Omental fat pad (tissue), 4 donors: ENCODE data around the gene KNOP1. TPM values are rescaled to one million over a fixed set of nuclear protein-coding genes. Genes with fewer than 3 reads are reported as not detected.

Experiments
- ATAC-seq: fragments of 150-250 bp; one replicate; pipeline ENCODE4 v1.9.1; 2016; ENCODE audit warnings: mild to moderate bottlenecking, moderate library complexity; ENCODE audit not compliant: low FRiP score
- DNase-seq: peaks from one replicate; pipeline ENCODE4 v3.0.0-alpha.2; 2019; ENCODE audit warnings: low spot score
- total RNA-seq, 4 donors: library from RNA; depleted of rRNA; stranded (reverse); fragments of >200 nt; gene quantifications; one replicate each; pipeline ENCODE4 v1.1.0, GENCODE V29; 2016
- TF ChIP-seq, protein P1 (sequence below), 3 donors: fragments of 450-650 bp; IDR thresholded peaks; one replicate each; pipeline ENCODE4 v1.5.1; 2016 to 2017; ENCODE audit warnings: antibody characterized with exemption in 3 of 3, mild to moderate bottlenecking in 3 of 3, moderate library complexity in 2 of 3

KNOP1 gene
- total RNA-seq, 4 donors from 2014 or later, result 4.6 to 19.9 (median 10.1) TPM

DNA sequence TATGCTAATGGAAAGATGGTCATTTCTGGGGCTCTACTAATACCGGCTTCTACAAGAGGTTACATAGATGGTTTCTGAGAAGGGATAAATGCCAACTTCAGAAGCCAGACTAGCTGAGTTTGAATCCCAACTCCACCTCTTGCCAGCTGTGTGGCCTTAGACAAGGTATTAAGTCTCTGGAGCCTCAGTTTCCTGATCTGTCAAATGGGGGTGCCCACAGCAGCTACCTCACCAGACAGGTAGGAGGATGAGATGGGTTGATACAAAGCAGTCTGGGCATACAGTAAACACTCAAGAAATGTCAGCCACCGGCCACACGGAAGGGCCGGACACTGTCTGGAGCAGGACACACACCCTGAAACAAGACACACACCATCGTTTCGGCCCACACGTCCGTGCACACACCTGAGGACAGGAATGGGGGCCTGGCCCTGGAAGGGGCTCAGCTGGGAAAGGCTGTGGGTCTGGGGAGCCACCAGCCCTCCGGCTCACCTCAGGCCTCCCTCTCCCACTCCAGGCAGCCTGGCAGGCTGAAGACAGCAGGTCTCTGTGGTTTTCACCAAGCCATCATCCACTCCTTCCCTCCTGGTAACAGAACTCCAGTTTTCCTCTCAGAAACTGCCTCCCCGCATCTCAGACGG, 5.5 kb downstream of the KNOP1 start:
- TF ChIP-seq, protein P1, sequence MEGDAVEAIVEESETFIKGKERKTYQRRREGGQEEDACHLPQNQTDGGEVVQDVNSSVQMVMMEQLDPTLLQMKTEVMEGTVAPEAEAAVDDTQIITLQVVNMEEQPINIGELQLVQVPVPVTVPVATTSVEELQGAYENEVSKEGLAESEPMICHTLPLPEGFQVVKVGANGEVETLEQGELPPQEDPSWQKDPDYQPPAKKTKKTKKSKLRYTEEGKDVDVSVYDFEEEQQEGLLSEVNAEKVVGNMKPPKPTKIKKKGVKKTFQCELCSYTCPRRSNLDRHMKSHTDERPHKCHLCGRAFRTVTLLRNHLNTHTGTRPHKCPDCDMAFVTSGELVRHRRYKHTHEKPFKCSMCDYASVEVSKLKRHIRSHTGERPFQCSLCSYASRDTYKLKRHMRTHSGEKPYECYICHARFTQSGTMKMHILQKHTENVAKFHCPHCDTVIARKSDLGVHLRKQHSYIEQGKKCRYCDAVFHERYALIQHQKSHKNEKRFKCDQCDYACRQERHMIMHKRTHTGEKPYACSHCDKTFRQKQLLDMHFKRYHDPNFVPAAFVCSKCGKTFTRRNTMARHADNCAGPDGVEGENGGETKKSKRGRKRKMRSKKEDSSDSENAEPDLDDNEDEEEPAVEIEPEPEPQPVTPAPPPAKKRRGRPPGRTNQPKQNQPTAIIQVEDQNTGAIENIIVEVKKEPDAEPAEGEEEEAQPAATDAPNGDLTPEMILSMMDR (IDR thresholded peaks at IDR 0.05), result no peak
- no peak for DNase-seq
- no peak for ATAC-seq

DNA sequence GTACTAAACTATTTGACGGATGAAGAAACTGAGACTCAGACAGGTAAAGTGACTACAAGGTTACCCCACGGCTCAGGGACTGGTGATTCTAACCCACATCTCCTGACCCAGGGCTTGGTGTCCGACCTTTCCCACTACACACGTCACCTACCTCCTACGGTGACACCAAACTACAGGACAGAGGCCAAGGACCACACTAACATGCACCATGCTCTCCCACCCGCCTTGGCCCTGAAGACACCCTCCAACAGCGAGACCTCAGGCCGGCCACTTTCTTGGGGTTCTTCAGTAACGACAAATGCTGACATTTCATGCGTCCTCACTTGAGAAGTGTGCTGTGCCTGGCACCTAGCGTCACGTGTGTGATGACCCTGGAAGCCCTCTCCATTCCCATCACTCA, 6.4 kb downstream of the KNOP1 start:
- DNase-seq (no peak), ATAC-seq (no peak)
- TF ChIP-seq, protein P1 (IDR thresholded peaks at IDR 0.05), result no peak

DNA sequence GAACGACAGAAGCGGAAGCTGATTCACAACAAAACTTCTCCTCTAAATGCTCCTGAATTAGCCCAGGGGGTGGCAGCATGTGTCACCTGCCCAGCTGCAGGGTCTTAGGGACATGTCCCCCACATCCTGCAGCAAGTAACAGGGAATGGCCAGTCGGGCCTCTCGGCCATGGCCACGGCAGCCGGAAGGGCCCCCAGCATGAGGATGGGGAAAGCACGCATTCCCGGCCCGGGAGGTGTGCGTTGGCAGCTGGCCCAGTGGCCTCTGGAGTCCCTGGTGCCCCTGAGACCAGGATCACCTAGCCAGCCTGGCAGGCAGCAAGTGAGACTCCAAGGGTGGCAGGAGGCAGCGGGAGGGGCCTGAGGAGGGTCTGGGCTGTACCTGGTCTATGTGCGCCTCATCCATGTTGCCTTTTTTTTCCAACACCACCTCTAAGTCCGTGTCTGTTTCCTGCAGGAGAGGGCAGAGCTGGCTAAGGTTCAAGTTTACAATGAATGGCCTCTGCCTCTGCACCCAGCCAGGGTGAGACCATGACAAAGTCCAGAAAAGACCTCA, 7.0 kb downstream of the KNOP1 start:
- DNase-seq, result no peak
- TF ChIP-seq, protein P1 (IDR thresholded peaks at IDR 0.05), result no peak
- ATAC-seq, result no peak

DNA sequence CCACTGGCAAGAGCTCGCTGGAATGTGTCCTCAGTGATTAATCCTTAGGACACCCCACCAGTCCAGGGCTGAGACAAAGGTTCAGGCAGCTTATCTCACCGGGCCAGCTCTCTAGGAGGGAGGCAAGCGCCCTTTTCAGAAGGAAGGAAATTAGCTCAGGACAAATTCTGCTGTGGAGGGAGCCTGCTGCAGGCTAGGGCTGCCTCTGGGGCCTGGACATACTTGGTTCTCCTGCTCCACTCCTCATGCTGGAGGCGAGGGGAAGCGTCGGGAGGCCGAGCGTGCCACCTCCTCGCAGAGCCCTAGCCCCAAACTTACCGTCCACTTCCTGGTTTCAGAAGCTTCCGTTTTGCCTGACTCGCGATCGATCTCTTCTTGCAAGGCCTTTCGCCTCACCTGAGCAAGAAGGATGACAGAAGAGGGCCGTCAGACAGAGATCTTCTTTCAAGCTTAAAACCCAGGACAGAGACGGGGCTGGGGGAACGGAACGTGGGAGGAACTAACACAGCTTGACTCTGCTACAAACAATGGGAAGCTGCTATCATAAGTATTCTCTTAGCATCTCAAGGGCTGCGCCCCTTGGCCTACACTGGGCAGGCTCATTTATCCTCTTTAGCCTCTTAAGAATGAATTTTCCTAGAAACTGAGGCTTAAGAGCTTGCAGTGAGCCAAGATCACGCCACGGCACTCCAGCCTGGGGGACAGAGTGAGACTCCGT, 7.7 kb downstream of the KNOP1 start:
- TF ChIP-seq, protein P1 (IDR thresholded peaks at IDR 0.05), result no peak
- ATAC-seq, result no peak
- DNase-seq, result no peak

DNA sequence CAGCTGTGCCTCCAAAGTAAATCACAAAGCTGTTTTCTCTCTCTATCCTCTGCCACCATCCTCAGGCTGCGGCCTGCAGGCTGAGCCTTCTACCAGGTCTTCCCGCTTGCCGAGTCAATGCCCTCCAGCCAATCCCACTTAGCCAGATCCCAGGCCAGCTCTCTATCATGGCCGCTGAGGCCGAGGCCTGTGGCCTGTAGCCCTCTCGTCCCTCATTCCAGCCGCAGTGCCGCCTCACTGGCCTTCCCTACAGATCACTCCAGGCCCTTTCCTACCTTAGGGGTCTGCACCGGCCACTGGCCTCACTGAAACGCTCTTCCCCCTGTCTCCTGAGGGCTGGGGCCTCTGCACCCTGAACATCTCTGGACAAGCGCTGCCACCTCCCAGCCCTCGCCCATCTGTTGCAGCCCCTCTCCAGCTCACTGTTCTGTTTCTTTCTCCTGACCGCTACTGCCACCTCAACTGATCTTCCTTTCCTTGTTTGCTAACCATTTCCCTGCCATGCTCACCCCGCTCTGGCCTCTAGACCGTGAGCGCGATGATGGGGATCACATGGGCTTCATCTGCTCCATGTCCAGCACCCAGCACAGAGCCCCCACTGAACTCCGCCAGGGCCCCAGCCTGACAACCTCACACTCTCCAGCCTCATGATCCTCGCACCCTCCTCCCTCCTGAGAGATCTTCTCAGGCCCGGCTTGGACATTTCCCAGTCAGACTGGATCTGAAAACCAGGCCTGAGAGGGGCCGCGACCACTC, 8.5 kb downstream of the KNOP1 start:
- TF ChIP-seq, protein P1 (IDR thresholded peaks at IDR 0.05), result no peak
- DNase-seq (no peak), ATAC-seq (no peak)

DNA sequence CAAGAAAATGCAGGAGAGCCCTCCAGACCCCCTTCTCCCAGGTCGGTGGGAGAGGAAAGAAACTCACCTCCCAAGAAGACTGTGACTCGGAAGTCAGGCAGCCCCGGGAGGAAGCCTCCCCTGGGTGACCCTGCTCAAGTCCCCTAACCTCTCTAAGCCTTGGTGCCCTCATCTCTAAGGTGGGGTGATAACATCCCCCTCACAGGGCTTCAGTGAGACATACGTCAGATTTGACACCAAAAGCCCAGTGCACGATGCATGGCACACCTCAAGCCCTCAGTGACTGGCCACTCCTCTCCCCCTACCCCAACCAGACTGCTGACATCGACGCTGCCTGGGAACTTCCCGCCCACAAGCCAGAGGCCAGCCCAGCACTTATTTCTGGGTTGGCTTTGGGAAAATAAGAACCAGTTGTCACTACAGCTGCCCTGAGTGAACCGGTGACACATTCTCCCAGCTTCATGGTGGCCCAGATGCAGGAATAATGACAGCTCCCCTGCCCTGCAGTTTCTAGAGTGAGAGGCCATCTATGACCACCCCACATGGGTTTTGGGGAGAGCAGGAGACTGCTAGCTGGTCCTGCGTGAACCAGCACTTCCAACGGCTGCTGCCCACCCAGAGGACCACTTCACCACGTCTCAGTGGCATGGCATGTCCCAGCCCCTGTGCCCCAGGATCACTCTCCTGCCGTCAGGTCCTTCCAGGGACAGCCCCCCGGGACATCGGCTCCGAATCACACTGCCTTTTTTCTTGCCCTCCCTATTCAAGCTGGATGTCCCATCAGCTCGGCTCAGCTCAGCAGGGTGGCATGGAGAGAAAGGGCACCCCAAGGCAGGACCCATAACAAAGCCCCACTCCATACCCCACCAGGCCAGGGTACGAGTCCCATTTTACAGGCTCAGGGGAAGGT, 9.5 kb downstream of the KNOP1 start:
- DNase-seq (no peak), ATAC-seq (no peak)
- TF ChIP-seq, protein P1 (IDR thresholded peaks at IDR 0.05), result no peak
